Heart right ventricle (tissue), 16 donors: ENCODE data around the gene ARHGAP4. TPM values are rescaled to one million over a fixed set of nuclear protein-coding genes. Genes with fewer than 3 reads are reported as not detected.

Source experiments
- ATAC-seq, 8 donors: fragments of 200-7000 bp; cut with Tn5 transposase; one replicate each; pipeline ENCODE4 v1.9.1; 2020; ENCODE audit warnings: mild to moderate bottlenecking in 8 of 8, moderate library complexity in 8 of 8, moderate number of reproducible peaks in 1 of 8
- DNase-seq, 2 donors: peaks; one replicate each; pipeline ENCODE4 v3.0.0-alpha.2; 2020
- H3K27ac ChIP-seq, 10 donors: fragments of 200-600 bp; sonication (generic) in 2 of 10; one replicate each; pipeline versions ENCODE4 v1.5.0 to v1.8.0; 2020 to 2022; ENCODE audit warnings: mild to moderate bottlenecking in 3 of 10
- H3K27me3 ChIP-seq, 7 donors: fragments of 200-600 bp; one replicate each; pipeline ENCODE4 v1.8.0; 2021 to 2022; ENCODE audit warnings: mild to moderate bottlenecking in 2 of 7
- H3K36me3 ChIP-seq, 9 donors: fragments of 200-600 bp; sonication (generic) in 1 of 9; one replicate each; pipeline versions ENCODE4 v1.5.0 to v1.8.0; 2020 to 2022; ENCODE audit warnings: mild to moderate bottlenecking in 2 of 9
- H3K4me1 ChIP-seq, 9 donors: fragments of 200-600 bp; sonication (generic) in 1 of 9; one replicate each; pipeline versions ENCODE4 v1.5.0 to v1.8.0; 2020 to 2022; ENCODE audit warnings: mild to moderate bottlenecking in 4 of 9
- H3K4me3 ChIP-seq, 10 donors: fragments of 200-600 bp; sonication (generic) in 2 of 10; one replicate each; pipeline versions ENCODE4 v1.5.0 to v1.8.0; 2020 to 2022; ENCODE audit warnings: mild to moderate bottlenecking in 7 of 10, moderate library complexity in 2 of 10
- H3K9me3 ChIP-seq, 11 donors: fragments of 200-600 bp in 10 of 11; sonication (generic) in 2 of 11; one replicate each; pipeline versions ENCODE4 v1.5.0 to v1.8.0; 2013 to 2022; ENCODE audit warnings: mild to moderate bottlenecking in 2 of 11, control low read depth in 1 of 11, moderate library complexity in 1 of 11
- WGBS, 2 donors: extraction: QIAGEN DNeasy Blood & Tissue Kit; methylation state at CpG; one replicate each; pipeline ENCODE4 v1.1.7; 2013; ENCODE audit warnings: inconsistent platforms in 1 of 2; 5-methylcytosine and 5-hydroxymethylcytosine counted together
- intact Hi-C, 10 donors: fragments of 100-400 bp; cut with DNase I; formaldehyde crosslinking; loops; one replicate each; pipeline versions ENCODE4 v1.11.1 to v1.14.2; 2022
- polyA plus RNA-seq, 2 donors: library from polyadenylated mRNA; stranded (reverse); fragments of 200-250 nt; gene quantifications; one replicate each; pipeline ENCODE4 v1.2.3, GENCODE V29; 2013
- total RNA-seq, 10 donors: library from RNA; stranded (reverse); fragmentation: NEBNext Ultra II Directional in 3 of 10; extraction: Animal tissue kit (Norgen Biotek cat#: 25700) in 3 of 10; gene quantifications; one replicate each; pipeline versions ENCODE4 v1.2.1 to v1.2.4, GENCODE V29; 2021 to 2023
- TF ChIP-seq, protein P1 (sequence below), 9 donors: fragments of 200-600 bp; sonication (generic) in 2 of 9; IDR thresholded peaks; one replicate each; pipeline versions ENCODE4 v1.5.0 to v1.8.0; 2021 to 2022; ENCODE audit warnings: antibody characterized with exemption in 9 of 9, mild to moderate bottlenecking in 5 of 9, moderate library complexity in 1 of 9
- donor health status: Arrhythmogenic right ventricular cardiomyopathy.
- donor health status: ischemic (EF 13 %, LVEDD 7.1; RV severe dilation, severe dysfunction).
- donor health status: healthy with polysubstance abuse.
- donor health status: DM: no; HTN: yes; CAD: no.
- donor health status: DM: no; HTN: no; CAD: no.
- donor health status: ischemic (EF 25% LVEDD 6.9; RV normal size, moderate dysfunction).
- donor health status: ischemic (EF 25% LVEDD 5.7; RV mildly dilated, moderate dysfunction).
- donor health status: healthy.
- donor health status: DM: yes; HTN: yes; CAD: no.
- donor health status: Ischemic cardiomyopathy.
- donor health status: ischemic (EF 35%, LVEDD 5.7; RV mildly dilated, moderate dysfunction).
- donor health status: nonischemic (EF 11% LVEDD 7.7; RV severe dilation, severe dysfunction).
- donor health status: DM: yes; HTN: yes; CAD: no.
- donor health status: PGD.
- donor health status: ischemic (EF 29% LVEDD 5.4; RV normal size, mild dysfunction).
- donor health status: nonischemic (EF 23%, LVEDD 6.1; RV moderate dilation, normal function).

ARHGAP4 gene
- total and polyA plus RNA-seq, 12 donors, result 5.5 to 65.5 (median 9.3) TPM

DNA sequence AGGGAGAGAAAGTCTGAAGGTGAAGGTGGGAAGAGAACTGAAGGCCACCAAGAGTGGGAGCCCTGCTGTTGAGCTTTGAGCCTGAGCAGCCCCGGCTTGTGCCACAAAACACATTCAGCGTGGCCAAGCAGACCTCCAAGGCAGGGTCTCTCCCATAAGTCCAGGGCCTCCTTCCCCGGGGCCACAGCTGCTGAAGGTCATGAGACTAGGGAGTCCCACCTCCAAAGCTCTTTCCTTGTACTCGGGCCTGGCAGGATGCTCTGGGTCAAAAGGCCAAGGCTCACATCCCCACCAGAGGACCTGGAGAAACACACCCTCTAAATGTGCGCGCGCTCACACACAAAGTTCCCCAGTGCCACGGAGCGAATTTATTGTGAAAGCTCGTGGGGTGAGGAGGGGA lies 3.5 kb upstream of the ARHGAP4 start:
- WGBS, 2 donors, result 72 to 79% methylated on average over 10 of the region's 10 CpGs
- TF ChIP-seq, protein P1, sequence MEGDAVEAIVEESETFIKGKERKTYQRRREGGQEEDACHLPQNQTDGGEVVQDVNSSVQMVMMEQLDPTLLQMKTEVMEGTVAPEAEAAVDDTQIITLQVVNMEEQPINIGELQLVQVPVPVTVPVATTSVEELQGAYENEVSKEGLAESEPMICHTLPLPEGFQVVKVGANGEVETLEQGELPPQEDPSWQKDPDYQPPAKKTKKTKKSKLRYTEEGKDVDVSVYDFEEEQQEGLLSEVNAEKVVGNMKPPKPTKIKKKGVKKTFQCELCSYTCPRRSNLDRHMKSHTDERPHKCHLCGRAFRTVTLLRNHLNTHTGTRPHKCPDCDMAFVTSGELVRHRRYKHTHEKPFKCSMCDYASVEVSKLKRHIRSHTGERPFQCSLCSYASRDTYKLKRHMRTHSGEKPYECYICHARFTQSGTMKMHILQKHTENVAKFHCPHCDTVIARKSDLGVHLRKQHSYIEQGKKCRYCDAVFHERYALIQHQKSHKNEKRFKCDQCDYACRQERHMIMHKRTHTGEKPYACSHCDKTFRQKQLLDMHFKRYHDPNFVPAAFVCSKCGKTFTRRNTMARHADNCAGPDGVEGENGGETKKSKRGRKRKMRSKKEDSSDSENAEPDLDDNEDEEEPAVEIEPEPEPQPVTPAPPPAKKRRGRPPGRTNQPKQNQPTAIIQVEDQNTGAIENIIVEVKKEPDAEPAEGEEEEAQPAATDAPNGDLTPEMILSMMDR (IDR thresholded peaks at IDR 0.05), result no peak
- Histone ChIP-seq H3K9me3 (no peaks in the 10 kb centered on the region), H3K27me3 (peaks cover 0 to 22% (median 0%) of the 10 kb centered on the region in 7 donors), H3K36me3 (peaks cover 0 to 40% (median 0%) of the 10 kb centered on the region in 9 donors), H3K4me3 (peak overlapping the region in 3 of 10 donors; percentile 40 to 47 (median 41)), H3K27ac (peak overlapping the region in 9 of 10 donors; percentile 28 to 99 (median 72)), H3K4me1 (peaks cover 0 to 61% (median 43%) of the 10 kb centered on the region in 9 donors)
- ATAC-seq (no peak), DNase-seq (no peak)
- intact Hi-C loops, result loop anchor here in 4 of 10 donors (10.0 kb wide), 2 partner anchors 115 to 135 kb away; partner anchors contain the start of genes IDH3G (in 3 of the 4) and SSR4 (in 3 of the 4)

DNA sequence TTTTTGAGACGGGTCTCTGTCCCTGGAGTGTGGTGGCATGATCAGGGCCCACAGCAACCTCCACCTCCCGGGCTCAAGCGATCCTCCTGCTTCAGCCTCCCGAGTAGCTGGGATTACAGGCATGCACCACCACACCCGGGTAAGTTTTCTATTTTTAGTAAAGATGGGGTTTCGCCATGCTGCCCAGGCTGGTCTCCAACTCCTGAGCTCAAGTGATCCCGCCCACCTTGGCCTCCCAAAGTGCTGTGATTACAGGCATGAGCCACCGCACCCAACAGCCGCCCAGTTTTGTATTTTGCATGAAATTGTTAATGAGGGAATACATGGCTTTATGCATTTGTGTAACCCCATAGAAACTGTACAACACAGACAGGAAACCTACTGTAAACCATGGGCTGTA lies 2.8 kb upstream of the ARHGAP4 start:
- DNase-seq (no peak), ATAC-seq (no peak)
- Histone ChIP-seq H3K27me3 (peaks cover 0 to 29% (median 0%) of the 10 kb centered on the region in 7 donors), H3K4me3 (peak overlapping the region in 7 of 10 donors; percentile 30 to 47 (median 40)), H3K9me3 (no peaks in the 10 kb centered on the region), H3K27ac (peak overlapping the region in 9 of 10 donors; percentile 37 to 99 (median 72)), H3K36me3 (peaks cover 0 to 40% (median 0%) of the 10 kb centered on the region in 9 donors), H3K4me1 (peaks cover 0 to 64% (median 46%) of the 10 kb centered on the region in 9 donors)
- TF ChIP-seq, protein P1 (IDR thresholded peaks at IDR 0.05), result no peak
- WGBS, 2 donors, result 40 to 42% methylated on average over 9 of the region's 9 CpGs
- intact Hi-C loops, result loop anchor here in 4 of 10 donors (10.0 kb wide), 2 partner anchors 114 to 134 kb away; partner anchors contain the start of genes IDH3G (in 3 of the 4) and SSR4 (in 3 of the 4)

DNA sequence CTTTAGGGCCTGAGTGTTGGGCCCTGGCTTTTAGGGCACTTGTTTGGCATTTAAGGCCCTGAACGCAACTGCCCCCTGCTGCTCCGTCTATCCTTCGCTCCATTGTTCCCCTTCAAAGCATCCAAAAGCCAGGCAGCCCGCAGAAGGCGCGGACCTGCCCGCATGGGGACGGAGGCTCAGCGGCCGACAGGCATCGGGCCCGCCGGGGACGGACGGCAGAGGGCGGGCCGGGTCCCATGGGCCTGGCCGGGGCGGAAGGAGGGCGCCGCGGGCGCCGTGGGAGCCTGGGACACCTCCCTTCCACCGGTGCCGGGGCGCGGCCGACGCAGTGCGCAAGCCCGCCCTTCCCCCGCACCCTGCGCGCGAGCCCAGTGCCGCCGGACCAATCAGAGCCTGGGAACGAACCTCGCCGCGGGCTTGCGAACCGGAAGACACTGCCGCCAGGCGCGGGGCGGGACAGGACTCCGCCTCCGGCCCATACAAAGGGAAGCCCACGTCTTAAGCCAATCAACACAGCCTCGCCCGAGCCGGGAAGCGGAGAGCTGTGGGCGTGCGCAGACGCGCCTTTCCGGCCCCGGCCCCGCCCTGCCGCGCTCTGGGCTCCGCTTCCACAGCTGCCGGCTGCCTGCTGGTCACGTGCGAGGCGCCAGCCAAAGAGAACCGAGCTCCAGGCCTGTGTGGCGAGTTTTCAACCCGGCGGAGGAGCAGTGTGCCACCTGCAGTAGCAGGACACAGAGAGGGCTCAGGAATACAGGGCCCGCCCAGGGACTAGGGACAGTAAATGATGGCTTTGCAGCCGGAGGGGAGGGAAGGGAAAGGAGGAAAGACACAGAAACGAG lies 2.1 kb upstream of the ARHGAP4 start:
- WGBS, 2 donors, result 0 to 1% methylated on average over 39 to 65 of the region's 76 CpGs
- peak overlapping the region; percentile 94 to 99 (median 97) for H3K27ac ChIP-seq
- intact Hi-C loops, result loop anchor here in 4 of 10 donors (10.0 kb wide), 2 partner anchors 113 to 133 kb away; partner anchors contain the start of genes IDH3G (in 3 of the 4) and SSR4 (in 3 of the 4)
- DNase-seq (peak; percentile 92 to 94), ATAC-seq (peak; percentile 90 to 95 (median 93))
- TF ChIP-seq, protein P1 (IDR thresholded peaks at IDR 0.05), result peak in 7 of 9 donors; percentile 7 to 46 (median 22)
- H3K4me3 ChIP-seq, result peak overlapping the region; percentile 44 to 71 (median 60)
- H3K36me3 ChIP-seq, result peaks cover 0 to 35% (median 0%) of the 10 kb centered on the region in 9 donors
- peaks cover 0 to 65% (median 49%) of the 10 kb centered on the region in 9 donors for H3K4me1 ChIP-seq
- H3K9me3 ChIP-seq, result no peaks in the 10 kb centered on the region
- H3K27me3 ChIP-seq, result peaks cover 0 to 36% (median 0%) of the 10 kb centered on the region in 7 donors

DNA sequence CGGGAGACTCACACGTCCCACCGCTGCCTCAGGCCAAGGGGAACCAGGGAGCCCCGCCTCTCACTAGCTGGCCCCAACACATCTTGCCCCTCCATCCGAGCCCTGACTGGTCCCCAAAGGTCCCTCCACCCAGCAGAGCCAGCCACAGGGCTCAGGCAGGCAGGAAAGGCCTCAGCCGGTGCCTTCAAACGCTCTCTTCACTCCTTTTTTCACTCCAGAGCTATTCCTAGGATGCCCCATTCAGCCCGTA lies 1.5 kb upstream of the ARHGAP4 start:
- WGBS, 2 donors, result 0% methylated on average over 7 to 8 of the region's 8 CpGs
- no peak for DNase-seq
- peak overlapping the region; percentile 94 to 99 (median 97) for H3K27ac ChIP-seq
- ATAC-seq, result peak in 3 of 8 donors; percentile 0 to 3 (median 1)
- TF ChIP-seq, protein P1 (IDR thresholded peaks at IDR 0.05), result no peak
- intact Hi-C loops, result loop anchor here in 4 of 10 donors (10.0 kb wide), 2 partner anchors 113 to 133 kb away; partner anchors contain the start of genes IDH3G (in 3 of the 4) and SSR4 (in 3 of the 4)
- H3K27me3 ChIP-seq, result peaks cover 0 to 42% (median 0%) of the 10 kb centered on the region in 7 donors
- H3K9me3 ChIP-seq, result no peaks in the 10 kb centered on the region
- H3K36me3 ChIP-seq, result peaks cover 0 to 31% (median 0%) of the 10 kb centered on the region in 9 donors
- peaks cover 0 to 67% (median 52%) of the 10 kb centered on the region in 9 donors for H3K4me1 ChIP-seq
- H3K4me3 ChIP-seq, result peak overlapping the region; percentile 44 to 71 (median 60)
